GM21381 (cell line): Measurements from ENCODE around the gene ARHGAP26.

ENCODE experiments used
- ATAC-seq: cut with Tn5 transposase; IDR thresholded peaks from one replicate; pipeline ENCODE4 v1.9.1; 2021; ENCODE audit warnings: mild to moderate bottlenecking, moderate library complexity; ENCODE audit not compliant: unreplicated experiment

ARHGAP26 gene

DNA sequence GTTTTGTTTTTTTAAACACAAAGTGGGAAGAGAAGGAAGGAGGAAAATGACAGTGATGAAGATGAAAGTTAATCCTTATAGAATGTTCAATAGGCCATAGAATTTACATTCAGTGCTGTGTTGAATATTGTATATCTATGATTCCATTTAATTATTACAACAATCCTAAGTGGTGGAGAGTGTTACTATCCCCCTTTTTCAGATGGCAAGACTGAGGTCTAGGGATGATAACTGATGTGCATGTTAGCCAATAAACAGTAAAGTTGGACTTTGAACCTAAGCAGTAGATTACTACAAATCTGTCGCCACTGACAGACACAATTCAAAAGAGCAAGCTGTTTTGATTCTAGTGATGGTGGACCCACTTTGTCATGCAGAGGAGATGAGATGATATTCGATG lies 237.9 kb downstream of the ARHGAP26 start:
- ATAC-seq, result no peak

DNA sequence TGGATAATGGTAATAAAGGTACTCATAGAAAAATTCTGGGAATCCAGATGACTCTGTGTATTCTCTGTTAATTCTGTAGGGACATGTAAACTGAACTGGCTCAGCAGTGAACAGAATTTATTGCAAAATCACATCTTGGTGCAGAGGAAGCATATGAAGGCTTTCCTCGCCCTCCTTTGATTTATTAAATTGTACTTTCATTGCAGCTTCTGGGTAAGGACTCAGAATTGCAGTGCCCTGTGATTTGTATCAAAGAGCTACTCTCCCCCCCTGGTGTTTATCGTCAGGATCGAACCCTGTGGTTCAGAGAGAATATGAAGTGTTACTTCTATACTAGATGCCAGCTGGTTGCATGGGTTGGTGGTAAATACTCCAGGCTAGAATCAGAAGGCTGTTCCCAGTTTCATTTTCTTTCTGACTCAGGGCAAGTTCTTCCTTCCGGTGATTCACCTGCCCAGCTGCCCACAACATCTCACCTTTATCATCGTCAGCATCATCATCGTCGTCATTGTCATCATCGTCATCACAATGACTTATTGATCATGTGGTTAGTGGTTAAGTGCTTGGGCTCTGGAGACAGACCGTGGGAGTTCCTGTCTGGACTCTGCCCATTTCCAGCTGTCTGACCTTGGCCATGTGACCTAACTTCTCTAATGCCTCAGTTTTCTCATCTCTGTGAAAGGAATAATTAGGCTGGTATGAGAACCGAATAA lies 238.8 kb downstream of the ARHGAP26 start:
- peak; percentile 91 for ATAC-seq

DNA sequence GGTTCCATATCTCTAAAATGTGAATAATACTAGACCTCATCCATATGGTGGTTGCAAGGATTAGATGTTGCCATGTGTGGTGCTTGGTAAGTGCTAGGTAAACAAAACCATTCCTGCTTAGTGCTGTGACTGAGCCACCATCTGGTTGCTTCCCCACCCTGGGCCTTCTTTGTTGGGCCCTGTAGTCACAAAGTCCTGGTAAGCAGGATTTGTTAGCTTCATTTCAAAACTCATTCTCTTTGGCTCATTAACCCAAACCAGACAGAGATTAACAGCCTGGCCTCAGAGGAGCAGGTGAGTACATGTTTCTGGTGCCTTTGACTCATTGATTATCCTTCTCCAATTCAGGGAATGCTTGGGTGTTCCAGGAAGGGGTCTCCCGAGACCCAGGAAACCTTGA lies 240.2 kb downstream of the ARHGAP26 start:
- ATAC-seq, result no peak

DNA sequence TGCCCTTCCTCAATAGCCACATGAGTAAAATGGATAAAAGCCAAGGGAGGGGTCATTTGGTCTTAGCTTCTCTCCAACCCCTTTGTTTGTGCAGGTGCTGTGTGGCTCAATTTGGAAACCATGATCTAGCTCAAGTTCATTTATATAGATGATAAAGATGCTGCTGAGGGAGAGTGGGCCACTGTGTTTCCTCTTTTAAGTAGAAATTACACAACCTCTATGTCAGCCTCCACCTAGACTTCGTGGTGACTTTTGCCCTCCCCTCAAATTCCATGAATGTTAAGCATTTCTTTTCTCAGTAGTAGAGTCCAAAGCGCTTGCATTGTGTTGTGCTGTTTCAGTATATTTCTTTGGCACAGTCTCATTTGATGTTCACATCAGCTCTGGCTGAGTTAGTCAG lies 241.4 kb downstream of the ARHGAP26 start:
- ATAC-seq, result no peak

DNA sequence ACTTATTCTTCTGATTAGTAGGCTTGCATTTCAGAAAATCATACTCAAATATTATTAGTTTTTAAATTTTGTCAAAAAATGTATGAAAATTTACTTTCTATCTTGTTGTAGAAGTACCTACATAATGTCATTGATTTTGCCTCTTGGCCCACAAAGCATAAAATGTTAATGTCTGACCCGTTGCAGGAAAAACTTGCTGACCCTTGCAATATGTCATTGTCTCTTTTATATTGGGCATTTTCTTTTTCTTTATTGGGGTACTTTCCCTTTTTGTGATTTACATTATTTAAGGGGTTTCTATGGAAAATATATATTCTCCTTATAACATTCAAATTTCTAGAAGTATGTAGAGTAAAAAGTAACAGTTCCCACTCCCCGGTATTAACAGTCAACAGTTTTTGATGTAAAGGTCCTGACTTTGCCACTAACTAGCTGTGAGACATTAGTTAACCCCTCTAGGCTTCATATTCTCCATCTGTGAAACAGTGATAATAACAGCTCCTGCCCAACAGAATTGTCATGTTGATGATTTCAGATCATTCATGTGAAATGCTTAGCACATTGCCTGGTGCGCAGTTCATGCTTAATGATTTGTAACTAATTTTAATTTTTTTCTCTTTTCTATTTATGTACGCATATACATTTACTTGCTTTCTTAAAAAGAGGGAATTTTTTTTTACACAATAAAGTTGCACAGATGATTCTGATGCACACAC lies 243.2 kb downstream of the ARHGAP26 start:
- ATAC-seq, result no peak

DNA sequence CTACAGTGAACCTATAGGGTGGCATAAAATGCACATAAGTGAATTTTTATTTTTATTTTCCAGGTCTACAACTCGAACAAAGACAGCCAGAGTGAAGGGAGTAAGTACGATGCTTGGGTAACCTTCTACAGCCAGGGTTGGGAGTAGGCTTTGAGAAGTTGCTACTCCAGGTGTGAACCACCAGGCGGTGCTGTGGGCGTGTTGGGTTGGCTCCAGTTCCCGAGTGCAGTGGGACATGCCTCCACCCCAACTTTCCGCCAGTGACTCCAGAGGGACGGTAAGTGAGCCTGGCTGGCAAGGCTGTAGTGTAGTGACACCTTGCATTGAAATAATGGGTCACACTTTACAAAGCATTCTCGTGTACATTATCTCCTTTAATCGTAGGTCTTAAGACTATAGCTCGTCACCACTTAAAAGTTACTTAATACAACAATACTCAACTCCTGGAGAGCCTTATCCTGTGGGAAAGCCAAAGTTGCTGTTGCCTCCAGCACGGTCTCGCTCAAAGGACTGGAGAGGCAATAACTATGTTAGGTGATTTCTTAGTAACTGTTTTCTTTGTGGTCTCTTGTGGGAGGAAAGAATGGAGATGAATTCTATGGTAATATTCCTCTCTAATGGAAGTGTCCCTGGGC lies 244.0 kb downstream of the ARHGAP26 start:
- no peak for ATAC-seq

DNA sequence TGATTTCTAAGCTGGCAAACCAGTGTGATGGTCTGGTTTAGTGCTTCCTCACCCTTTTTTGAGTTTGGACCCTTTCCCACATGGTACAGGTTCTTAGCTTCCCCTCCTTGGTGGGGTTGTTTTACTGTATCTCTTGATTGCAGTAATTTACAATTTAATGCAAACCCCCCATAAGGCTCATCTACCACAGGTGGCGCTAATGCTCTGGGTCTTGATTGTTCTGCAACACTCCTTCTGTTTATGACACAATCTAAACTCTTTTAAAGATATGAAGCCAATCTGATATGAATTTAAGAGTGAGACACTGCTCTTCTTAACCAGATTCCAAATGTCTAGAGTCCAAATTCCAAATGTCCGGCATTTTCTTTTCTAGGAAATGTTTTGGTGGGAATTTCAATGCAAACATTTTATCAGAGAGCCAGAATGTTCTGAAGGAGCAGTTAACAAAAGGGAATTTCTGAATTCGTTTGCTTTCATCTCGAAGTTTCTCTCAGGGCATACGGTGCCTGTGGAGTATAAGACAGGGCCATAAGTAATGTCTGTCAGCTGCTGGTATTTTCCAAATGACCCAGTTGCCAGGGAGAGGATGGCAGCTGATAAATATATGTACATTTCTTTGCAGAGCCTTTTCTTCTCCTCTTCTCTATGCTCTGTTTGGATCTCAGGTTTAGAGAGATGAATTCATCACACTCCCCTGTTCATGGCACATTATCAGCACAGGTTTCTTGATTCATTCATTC lies 246.8 kb downstream of the ARHGAP26 start:
- ATAC-seq, result no peak

DNA sequence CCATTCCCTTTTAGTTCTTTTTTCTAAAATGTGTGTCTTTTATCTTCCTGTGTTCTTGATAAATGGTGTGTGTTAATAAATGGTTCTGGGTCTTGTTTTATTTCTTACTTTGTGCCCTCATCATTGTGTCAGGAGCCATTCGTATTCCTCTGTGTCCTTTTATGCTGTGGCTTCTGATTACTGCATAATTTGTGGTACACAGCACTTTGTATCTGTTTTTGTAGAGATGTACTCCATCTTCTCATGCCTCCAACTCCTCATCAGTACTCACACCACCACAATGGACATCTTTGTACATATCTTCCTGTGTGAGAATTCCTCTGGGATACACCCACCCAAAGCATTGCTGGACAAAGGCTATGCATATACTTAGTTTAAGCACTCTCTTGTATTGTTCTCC lies 247.4 kb downstream of the ARHGAP26 start:
- ATAC-seq, result no peak

DNA sequence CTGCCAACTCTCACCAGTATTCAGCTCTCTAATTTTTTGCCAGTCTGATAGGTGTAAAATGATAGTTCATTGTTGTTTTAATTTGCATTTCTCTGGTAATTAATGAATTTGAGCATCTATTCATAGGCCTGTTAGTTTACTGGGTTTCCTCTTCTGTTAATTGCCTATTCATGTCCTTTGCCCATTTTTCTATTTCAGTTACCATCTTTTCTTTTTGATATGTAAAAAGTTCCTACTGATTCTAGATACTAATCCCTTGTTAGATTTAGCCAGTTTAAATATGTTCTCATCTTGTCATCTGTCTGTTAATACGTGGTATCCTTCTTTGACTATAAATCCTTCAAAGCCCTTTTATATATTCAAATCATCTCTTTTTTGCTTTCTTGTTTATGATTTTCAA lies 247.8 kb downstream of the ARHGAP26 start:
- ATAC-seq, result no peak

DNA sequence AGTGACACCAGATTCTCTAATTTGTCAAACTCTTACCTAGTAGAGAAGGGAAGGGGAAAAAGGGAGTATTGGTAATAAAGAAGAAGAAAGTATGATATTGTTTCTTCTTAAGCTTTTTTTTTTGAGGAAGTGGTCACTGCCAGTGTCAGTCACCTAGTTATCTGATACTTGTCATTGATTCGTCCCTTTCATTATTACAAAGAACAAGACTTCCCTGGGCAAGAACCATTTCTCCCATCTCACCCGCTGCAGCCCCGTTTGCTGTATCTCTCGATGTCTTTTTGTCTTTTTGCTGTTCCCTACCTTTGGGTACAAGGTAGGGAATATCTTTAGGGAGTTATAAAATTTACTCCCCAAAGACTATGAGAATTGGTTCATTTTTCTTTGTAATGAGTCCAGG lies 249.0 kb downstream of the ARHGAP26 start:
- ATAC-seq, result no peak

DNA sequence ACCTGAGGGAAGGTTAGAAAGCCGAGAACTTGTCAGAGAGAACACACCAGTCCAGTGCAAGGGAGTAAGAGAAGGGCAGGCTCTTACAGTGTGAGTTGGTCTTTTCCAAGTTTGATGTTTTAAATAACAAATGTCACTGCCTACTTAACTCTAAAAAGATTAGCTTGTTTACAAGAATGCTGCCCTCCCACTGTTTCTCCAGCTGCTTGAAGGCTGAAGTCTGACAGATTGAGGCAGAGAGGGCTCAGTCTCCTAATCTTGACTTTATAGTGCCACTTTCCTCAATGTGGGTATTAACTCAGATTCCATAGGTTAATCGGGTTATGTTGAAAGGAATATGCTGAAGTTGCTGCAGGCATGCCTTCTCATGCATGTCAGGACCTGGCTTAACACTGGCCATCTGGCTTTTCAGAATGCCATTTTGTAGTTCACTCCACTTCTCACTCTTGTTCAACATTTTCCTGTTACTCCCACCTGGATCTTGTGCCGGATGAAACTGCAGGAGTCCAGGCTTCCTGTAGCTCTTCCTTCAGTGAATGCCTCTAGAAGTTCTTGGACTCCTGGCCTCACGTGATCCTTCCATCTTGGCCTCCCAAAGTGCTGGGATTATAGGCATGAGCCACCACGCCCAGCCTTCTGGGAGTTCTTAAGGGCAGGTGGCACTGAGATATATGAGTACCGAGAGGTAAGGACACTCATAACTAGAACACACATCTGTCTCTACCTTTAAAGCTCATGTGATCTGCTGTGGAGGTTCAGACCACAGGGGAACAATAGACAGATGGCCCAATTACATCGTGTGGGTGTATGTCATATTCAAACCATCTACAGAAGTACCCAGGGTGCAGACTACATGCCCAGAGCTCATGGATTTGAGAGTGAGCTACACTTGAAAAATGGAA lies 249.7 kb downstream of the ARHGAP26 start:
- ATAC-seq, result peak; percentile 80

DNA sequence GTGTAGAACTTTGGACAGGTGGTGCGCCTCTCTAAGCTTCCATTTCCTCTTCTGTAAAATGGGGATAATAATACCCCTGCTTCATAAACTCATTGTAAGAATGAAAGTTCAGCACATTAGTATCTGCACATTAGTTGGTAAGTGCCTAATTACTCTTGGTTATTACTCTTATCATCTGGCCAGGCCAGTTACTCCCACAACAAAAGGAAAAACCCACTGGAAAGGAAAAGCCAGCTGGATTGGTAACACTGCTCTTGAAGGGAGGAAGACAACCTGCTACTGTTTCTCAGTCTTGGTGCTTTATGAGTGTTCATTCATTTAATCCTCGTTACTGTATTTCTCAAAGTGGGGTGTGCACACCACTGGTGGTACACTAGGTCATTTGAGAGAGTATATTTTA lies 251.4 kb downstream of the ARHGAP26 start:
- no peak for ATAC-seq

DNA sequence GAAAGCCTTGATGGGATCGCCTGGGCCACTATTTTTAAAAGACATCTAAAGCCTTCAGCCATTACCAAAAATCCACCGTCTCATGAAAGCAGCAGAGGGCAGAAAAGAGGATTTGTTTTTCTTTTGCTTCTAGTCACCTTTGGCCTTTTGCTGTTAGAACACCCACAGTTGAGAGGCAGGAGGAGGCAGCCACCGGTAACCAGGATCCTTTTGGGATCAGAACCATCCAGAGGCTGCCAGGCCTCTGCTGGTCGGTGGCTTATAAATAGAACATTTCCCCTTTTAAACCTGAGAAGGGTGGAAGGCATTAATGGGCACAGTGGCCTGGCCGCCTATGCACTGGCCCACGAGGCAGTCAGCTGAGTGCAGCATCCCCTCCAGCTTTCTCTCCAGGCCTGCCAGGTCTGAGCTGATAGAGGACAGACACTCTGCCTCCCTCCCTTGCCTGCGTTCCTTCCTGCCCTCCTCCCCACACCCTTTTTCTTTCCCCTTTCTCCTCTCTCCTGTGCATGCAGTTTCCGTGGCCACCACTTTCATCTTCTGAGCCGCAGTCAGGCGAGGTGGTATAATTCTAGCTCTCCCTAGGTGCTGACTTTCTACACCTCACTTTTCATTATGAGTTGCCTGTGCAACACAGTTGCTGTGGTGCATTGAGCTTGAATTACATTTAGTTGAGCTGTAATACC lies 253.4 kb downstream of the ARHGAP26 start:
- peak; percentile 62 for ATAC-seq

DNA sequence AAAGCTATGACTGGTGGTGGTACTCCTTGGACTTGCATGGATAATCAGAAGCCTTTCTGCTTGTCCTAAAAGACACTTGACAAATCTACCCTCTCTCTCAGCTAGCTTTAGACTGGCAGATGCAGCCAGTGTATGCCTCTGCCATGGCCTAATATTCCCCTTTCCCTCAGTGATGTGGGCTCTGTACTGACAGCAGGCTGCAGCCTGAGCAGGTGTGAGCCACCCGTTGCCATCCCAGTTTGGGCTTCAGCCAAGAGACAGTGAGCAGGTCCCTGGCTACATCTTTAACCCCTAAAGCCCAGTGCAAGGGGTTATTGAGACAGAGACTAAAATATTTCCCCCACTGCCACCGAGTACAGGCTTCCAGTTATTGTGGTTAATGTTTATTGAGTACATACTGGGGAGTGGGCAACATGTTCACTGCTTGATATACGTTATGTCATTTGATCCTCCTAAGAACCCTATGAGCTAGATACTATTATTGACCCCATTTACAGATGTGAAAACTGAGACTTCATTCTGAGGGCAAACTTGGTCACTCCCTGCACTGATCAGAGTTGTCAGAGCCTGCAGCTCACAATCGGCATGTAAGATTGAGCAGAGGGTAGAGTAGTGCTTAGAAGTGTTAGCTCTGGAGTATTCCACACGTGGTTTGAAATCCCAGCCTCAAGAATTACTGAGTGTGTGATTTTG lies 254.2 kb downstream of the ARHGAP26 start:
- ATAC-seq, result no peak

DNA sequence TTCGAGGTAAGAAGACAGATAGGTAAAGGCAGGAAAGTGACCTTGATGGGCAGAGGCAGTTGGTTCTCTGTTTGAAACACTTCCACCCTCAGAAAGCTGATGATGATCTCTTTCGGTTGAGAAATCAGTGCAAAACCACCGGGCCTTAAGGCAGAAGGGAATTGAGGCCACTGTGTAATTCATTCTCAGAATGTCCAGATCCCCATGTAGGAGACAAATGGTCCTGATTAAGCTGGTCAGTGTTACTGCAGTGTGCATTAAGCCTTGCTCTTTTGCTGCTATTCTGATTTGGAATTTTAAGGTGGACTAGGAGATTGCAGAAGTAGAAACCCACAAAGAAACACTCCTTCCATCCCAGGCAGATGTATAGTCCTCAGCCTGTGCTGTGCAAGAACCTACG lies 255.2 kb downstream of the ARHGAP26 start:
- no peak for ATAC-seq

DNA sequence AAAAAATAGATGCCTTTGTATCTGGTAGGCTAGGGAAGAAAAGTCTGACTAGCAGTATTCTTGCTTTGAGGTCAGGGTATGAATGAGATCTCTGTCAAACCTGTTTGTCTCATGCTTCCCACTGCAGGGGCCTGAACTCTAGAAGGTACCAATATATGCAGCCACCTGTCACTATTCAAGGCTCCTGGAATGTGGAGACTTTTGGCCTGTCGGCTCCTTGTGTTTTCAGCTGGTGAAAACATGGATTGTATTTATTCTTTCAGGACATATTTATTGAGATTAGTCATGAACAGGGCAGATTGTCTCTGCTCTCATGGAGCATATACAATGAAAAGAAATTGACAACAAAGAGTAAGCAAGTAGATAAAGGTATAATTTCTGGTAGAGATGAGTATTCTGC lies 255.8 kb downstream of the ARHGAP26 start:
- ATAC-seq, result no peak

DNA sequence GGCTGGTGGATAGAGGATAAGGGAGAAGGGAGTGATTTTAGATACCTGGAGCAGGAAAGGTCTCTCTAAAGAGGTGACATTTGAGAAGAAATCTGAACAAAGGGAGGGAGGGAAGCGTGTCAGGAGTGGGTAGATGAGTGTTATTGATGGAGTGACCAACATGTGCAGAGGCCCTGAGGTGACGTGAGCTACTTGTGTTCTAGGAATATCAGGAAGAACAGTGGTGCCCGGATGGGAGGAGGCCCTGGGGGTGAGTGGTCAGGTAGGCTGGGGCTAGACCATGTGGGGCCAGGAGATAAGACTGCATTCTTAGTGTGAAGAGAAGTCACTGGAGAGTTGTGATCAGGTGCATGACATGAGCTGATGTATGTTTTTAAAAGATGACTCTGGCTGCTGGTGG lies 256.2 kb downstream of the ARHGAP26 start:
- ATAC-seq, result no peak

DNA sequence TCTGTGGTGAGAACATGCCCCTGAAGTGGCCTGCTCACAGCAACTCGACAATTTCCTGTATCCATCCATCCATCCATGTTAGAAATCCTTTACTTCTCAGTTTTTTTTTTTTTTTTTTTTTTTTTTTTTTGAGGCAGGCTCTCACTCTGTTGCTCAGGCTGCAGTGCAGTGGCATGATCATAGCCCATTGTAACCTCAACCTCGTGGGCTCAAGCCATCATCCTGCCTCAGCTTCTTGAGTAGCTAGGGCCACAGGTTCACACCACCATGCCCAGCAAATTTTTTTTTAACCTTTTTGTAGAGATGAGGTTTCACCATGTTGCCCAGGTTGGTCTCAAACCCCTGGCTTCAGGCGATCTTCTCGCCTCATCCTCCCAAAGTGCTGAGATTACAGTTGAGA lies 259.1 kb downstream of the ARHGAP26 start:
- ATAC-seq, result no peak

DNA sequence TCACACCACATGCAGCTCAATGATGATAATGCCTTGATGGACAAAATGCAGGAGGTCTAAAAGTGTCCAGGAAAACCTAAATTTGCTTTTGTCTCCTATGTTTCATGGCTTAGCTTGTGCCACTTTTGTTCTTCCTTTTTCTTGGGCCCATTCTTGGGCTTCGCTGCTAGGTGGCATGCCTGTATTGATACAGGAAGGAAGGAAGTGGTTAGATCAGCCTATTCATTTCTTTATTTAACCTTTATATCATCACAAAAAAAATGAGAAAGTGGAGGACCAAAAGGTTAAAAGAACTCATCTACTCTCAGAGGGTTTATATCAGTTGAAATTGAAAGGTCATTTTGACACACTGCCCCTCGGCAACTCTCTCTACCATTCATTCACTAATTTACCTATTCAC lies 260.2 kb downstream of the ARHGAP26 start:
- no peak for ATAC-seq
